ENCODE results near the gene MRRF. TPM values are rescaled to one million over a fixed set of nuclear protein-coding genes. Genes with fewer than 3 reads are reported as not detected.
"Not testable (repeated sequence)": the region's sequence is repeated elsewhere in the genome, so short reads cannot be mapped to it uniquely, and the experiment has no call there.

MRRF gene
- total RNA-seq, 4 donors from 2014 or later = 23.5 to 44.7 (median 38.9) TPM

DNA sequence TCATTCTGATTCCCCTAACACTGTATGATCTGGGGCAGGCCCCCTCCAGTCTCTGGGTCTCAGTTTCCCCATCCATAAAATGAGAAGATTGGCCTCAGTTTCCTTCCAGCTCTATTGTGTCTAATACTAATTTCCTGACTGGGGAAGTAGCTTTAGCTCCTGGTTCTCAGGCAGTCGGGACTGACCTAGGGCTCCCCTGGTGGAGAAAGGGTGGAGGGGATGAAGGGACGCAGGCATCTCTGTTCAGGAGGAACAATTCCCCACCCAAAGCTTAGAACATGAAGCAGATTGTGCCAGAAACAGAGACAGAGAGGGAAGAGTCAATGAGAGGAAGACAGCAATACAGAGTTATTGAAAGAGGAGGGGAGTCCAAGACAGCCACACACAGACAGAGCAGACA is 91.9 kb downstream of the MRRF start:
- H3K27me3 ChIP-seq = no peaks in the 10 kb centered on the region
- H3K4me3 ChIP-seq = no peak overlapping the region
- TF ChIP-seq, protein P1, sequence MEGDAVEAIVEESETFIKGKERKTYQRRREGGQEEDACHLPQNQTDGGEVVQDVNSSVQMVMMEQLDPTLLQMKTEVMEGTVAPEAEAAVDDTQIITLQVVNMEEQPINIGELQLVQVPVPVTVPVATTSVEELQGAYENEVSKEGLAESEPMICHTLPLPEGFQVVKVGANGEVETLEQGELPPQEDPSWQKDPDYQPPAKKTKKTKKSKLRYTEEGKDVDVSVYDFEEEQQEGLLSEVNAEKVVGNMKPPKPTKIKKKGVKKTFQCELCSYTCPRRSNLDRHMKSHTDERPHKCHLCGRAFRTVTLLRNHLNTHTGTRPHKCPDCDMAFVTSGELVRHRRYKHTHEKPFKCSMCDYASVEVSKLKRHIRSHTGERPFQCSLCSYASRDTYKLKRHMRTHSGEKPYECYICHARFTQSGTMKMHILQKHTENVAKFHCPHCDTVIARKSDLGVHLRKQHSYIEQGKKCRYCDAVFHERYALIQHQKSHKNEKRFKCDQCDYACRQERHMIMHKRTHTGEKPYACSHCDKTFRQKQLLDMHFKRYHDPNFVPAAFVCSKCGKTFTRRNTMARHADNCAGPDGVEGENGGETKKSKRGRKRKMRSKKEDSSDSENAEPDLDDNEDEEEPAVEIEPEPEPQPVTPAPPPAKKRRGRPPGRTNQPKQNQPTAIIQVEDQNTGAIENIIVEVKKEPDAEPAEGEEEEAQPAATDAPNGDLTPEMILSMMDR (IDR thresholded peaks at IDR 0.05) = no peak
- no peak for TF ChIP-seq POLR2A (IDR thresholded peaks at IDR 0.05)
- no peaks in the 10 kb centered on the region for H3K4me1 ChIP-seq
- no peaks in the 10 kb centered on the region for H3K36me3 ChIP-seq
- H3K27ac ChIP-seq = no peak overlapping the region
- H3K9me3 ChIP-seq = no peaks in the 10 kb centered on the region
- intact Hi-C loops (cut with DNase I; ENCODE audit: low total_unique reads) = no loop called here
- DNase-seq = no peak

- Histone ChIP-seq H3K4me3 (no peak overlapping the region), H3K4me1 (no peaks in the 10 kb centered on the region), H3K27me3 (no peaks in the 10 kb centered on the region), H3K36me3 (no peaks in the 10 kb centered on the region), H3K9me3 (no peaks in the 10 kb centered on the region), H3K27ac (no peak overlapping the region)
- intact Hi-C loops (cut with DNase I; ENCODE audit: low total_unique reads) = no loop called here
- DNase-seq = no peak
- TF ChIP-seq, protein P1 (IDR thresholded peaks at IDR 0.05) = no peak
- no peak for TF ChIP-seq POLR2A (IDR thresholded peaks at IDR 0.05)
These were observed 96.2 kb downstream of the MRRF start for GRCh38 chr9:122360891-122361290.

DNA sequence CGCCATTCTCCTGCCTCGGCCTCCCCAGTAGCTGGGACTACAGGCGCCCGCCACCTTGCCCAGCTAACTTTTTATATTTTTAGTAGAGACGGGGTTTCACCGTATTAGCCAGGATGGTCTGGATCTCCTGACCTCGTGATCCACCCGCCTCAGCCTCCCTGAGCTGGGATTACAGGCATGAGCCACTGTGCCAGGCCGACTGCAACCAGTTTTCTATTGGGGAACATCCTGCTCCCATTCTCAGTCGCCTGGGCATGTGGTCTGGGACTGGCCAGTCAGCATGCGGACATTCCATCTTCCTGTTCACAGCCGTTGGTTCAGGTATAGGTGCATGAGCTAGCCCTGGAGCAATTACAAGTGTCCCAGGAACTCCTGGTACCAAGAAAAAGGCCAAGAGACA is 98.4 kb downstream of the MRRF start:
- H3K4me1 ChIP-seq = not testable (repeated sequence)

DNA sequence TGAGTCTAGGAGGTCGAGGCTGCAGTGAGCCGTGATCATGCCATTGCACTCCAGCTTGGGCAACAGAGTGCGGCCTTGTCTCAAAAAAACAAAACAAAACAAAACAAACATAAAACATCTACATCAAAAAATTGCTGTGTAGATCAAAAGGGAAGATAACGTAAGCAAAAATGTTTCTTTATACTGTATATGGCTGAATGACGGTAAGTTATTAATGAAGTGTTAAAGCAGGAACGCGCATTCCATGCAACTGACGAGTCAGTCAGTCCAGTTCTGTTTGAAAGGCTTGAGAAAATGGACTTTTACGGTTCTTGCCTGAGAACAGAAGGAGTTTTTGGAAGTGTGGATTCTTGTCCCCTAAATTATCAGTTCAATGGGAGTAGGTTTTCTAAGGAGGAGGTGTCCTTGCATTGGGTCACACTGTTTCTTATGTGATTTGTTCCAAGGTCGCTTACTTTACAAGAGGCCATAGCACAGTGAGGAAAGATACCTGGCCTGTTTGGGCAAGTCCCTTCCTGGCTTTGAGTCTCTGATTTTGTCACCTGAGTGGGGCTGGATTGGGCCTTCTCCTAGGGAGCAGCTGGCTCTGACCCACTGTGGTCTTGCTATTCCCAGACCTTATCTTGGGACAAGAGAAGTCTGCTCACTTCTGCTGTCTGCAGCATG is 99.6 kb downstream of the MRRF start:
- Histone ChIP-seq H3K4me1 (no peaks in the 10 kb centered on the region), H3K27ac (no peak overlapping the region), H3K27me3 (no peaks in the 10 kb centered on the region), H3K9me3 (no peaks in the 10 kb centered on the region), H3K4me3 (no peak overlapping the region), H3K36me3 (no peaks in the 10 kb centered on the region)
- no peak for DNase-seq
- no peak for TF ChIP-seq POLR2A (IDR thresholded peaks at IDR 0.05)
- TF ChIP-seq, protein P1 (IDR thresholded peaks at IDR 0.05) = no peak
- intact Hi-C loops (cut with DNase I; ENCODE audit: low total_unique reads) = no loop called here

More for the DNA sequence above, 98.4 kb downstream of the MRRF start:
- H3K4me3 ChIP-seq; DNase-seq; H3K36me3 ChIP-seq; H3K27ac ChIP-seq; intact Hi-C loops (cut with DNase I; ENCODE audit: low total_unique reads); H3K9me3 ChIP-seq; H3K27me3 ChIP-seq: not testable (repeated sequence)

DNA sequence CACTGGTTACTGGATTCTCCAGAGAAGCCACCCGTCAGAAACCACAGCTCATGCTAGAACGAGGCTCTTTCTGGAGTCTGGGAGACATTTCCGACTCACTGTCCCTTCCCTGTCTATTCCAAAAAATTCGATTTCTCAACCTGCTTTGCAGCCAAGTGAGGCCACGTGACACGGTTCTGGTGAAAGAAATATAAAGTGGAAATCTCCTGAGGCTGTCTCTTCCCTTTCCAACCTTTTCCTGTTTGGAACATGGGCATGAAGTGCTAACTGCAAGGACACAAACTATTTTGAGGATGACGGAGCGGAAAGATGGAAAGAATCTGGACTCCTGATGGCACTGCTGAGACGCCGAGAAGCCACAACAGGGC is 100.1 kb downstream of the MRRF start:
- no peak overlapping the region for H3K27ac ChIP-seq
- no peaks in the 10 kb centered on the region for H3K27me3 ChIP-seq
- no peak overlapping the region for H3K4me3 ChIP-seq
- H3K36me3 ChIP-seq = no peaks in the 10 kb centered on the region
- no peaks in the 10 kb centered on the region for H3K4me1 ChIP-seq
- intact Hi-C loops (cut with DNase I; ENCODE audit: low total_unique reads) = no loop called here
- H3K9me3 ChIP-seq = no peaks in the 10 kb centered on the region
- TF ChIP-seq, protein P1 (IDR thresholded peaks at IDR 0.05) = no peak
- TF ChIP-seq POLR2A (IDR thresholded peaks at IDR 0.05) = no peak
- DNase-seq = no peak

Data from uterus (tissue), 4 donors.